HG03558 (cell line): Measurements from ENCODE around the gene JADE2.
"Not testable (repeated sequence)": the region's sequence is repeated elsewhere in the genome, so short reads cannot be mapped to it uniquely, and the experiment has no call there.

Experiments
- ATAC-seq: cut with Tn5 transposase; IDR thresholded peaks from one replicate; pipeline ENCODE4 v1.9.1; 2021; ENCODE audit warnings: moderate number of reproducible peaks; ENCODE audit not compliant: unreplicated experiment; ENCODE audit errors: extremely low read depth

The JADE2 gene

GRCh38 chr5:134524826-134525682 is at the start of gene JADE2:
Gene JADE2, plus strand, starts transcription at chr5:134525670. Its CDS starts 10,188 bp downstream, at chr5:134535858.
- ATAC-seq: no peak

- ATAC-seq: no peak
Measured at GRCh38 chr5:134477462-134478245, 47.8 kb upstream of the JADE2 start.

GRCh38 chr5:134479839-134480238 is 45.6 kb upstream of the JADE2 start:
- no peak for ATAC-seq

GRCh38 chr5:134489227-134489944 is 36.1 kb upstream of the JADE2 start:
- no peak for ATAC-seq

GRCh38 chr5:134490255-134490924 is 35.1 kb upstream of the JADE2 start:
- no peak for ATAC-seq

GRCh38 chr5:134490925-134491271 is 34.6 kb upstream of the JADE2 start:
- ATAC-seq: no peak

GRCh38 chr5:134491841-134492442 is 33.5 kb upstream of the JADE2 start:
- no peak for ATAC-seq

- ATAC-seq: no peak
Measured at GRCh38 chr5:134492568-134492967, 32.9 kb upstream of the JADE2 start.

- ATAC-seq: no peak
Measured at GRCh38 chr5:134493461-134494055, 31.9 kb upstream of the JADE2 start.

GRCh38 chr5:134494780-134495179 is 30.7 kb upstream of the JADE2 start:
- no peak for ATAC-seq

GRCh38 chr5:134499905-134500304 is 25.6 kb upstream of the JADE2 start:
- ATAC-seq: not testable (repeated sequence)

- ATAC-seq: no peak
Measured at GRCh38 chr5:134500699-134501430, 24.6 kb upstream of the JADE2 start.

GRCh38 chr5:134502259-134502658 is 23.2 kb upstream of the JADE2 start:
- ATAC-seq: no peak

- peak; percentile 74 for ATAC-seq
Measured at GRCh38 chr5:134503088-134503936, 22.2 kb upstream of the JADE2 start.

- no peak for ATAC-seq
Measured at GRCh38 chr5:134503937-134504437, 21.5 kb upstream of the JADE2 start.

GRCh38 chr5:134504629-134505300 is 20.7 kb upstream of the JADE2 start:
- ATAC-seq: no peak
